ENCODE results near the gene VRTN. TPM values are rescaled to one million over a fixed set of nuclear protein-coding genes. Genes with fewer than 3 reads are reported as not detected.

Gene VRTN
- total RNA-seq, 1 donor from 2014 or later: not detected

- no peaks in the 10 kb centered on the region for H3K9me3 Mint-ChIP-seq
- no peaks in the 10 kb centered on the region for H3K27me3 Mint-ChIP-seq
- ChIA-PET POLR2A (no interaction called here), CTCF (no interaction called here)
- intact Hi-C loops (cut with micrococcal nuclease): no loop called here
- no peak for TF ChIP-seq CTCF (IDR thresholded peaks at IDR 0.05)
- ATAC-seq (ENCODE audit: low read depth) (no peak), DNase-seq (no peak)
- no peak overlapping the region for H3K27ac Mint-ChIP-seq
- H3K4me3 Mint-ChIP-seq: no peak overlapping the region
- H3K36me3 Mint-ChIP-seq (ENCODE audit: low read depth): no peaks in the 10 kb centered on the region
- peaks cover 3% of the 10 kb centered on the region for H3K4me1 Mint-ChIP-seq
Observed at GRCh38 chr14:74394549-74394948, 46.3 kb downstream of the VRTN start.

GRCh38 chr14:74395094-74395493 lies 46.8 kb downstream of the VRTN start:
- DNase-seq (no peak), ATAC-seq (ENCODE audit: low read depth) (no peak)
- Mint-ChIP-seq H3K27ac (no peak overlapping the region), H3K27me3 (no peaks in the 10 kb centered on the region), H3K4me1 (peaks cover 8% of the 10 kb centered on the region), H3K9me3 (no peaks in the 10 kb centered on the region), H3K36me3 (ENCODE audit: low read depth) (no peaks in the 10 kb centered on the region), H3K4me3 (no peak overlapping the region)
- ChIA-PET CTCF (no interaction called here), POLR2A (no interaction called here)
- TF ChIP-seq CTCF (IDR thresholded peaks at IDR 0.05): no peak
- intact Hi-C loops (cut with micrococcal nuclease): no loop called here

- no peak for DNase-seq
- intact Hi-C loops (cut with micrococcal nuclease): loop anchor here (5.0 kb wide), 2 partner anchors 212 to 542 kb away; partner anchors contain the start of gene LTBP2
Observed at GRCh38 chr14:74400031-74400685, 51.9 kb downstream of the VRTN start.

DNA sequence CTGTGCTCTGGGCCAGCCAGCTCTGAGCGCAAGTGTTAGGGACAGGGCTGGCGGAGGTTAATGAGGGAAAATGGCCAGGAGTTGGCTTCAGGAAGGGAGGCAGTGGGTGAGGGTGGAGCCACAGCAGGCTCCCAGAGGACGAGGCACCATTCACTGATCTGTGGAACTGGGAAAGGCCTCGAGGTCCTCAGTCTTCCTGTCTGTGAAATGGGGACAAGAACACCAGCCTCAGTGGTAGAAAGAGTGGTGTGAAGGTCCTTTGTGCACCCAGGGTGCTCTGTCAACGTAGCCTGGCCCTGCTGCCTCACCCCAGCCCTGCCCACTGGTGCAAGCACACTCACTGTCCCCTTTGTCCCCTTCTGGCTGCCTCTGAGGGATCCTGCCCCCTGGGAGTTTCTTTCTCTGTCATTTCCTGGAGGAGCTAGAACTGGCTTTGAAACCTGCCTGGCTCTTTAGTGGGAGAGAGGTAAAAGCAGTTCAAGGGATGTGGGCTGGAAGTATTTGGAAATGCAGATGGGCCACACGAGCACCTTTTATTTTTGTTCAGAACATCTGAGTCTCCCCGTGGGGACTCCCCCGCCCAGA lies 52.7 kb downstream of the VRTN start:
- ChIA-PET CTCF (interaction anchor here (1.5 kb wide), 1 partner anchor 37 kb away, joined by 5 read pairs; no protein-coding TSS in a partner anchor), POLR2A (interaction anchor here (0.7 to 2.7 kb wide), 6 partner anchors 24 to 1343 kb away, joined by 3 to 18 read pairs (median 3); partner anchors contain the start of genes ISCA2, NPC2, RBM25 and YLPM1)
- Mint-ChIP-seq H3K27ac (peak overlapping the region; percentile 98), H3K36me3 (ENCODE audit: low read depth) (no peaks in the 10 kb centered on the region), H3K4me1 (peaks cover 54% of the 10 kb centered on the region), H3K9me3 (no peaks in the 10 kb centered on the region), H3K4me3 (peak overlapping the region; percentile 87), H3K27me3 (no peaks in the 10 kb centered on the region)
- intact Hi-C loops (cut with micrococcal nuclease): loop anchor here (1.0 to 5.0 kb wide), 5 partner anchors 39 to 541 kb away; partner anchors contain the start of genes ALDH6A1, ISCA2, LIN52 and LTBP2
- no peak for TF ChIP-seq CTCF (IDR thresholded peaks at IDR 0.05)
- ATAC-seq (ENCODE audit: low read depth) (peak; percentile 3), DNase-seq (no peak)

More at GRCh38 chr14:74400031-74400685, 51.9 kb downstream of the VRTN start:
- Mint-ChIP-seq H3K27me3 (no peaks in the 10 kb centered on the region), H3K4me3 (peak overlapping the region; percentile 37), H3K36me3 (ENCODE audit: low read depth) (no peaks in the 10 kb centered on the region), H3K4me1 (peaks cover 54% of the 10 kb centered on the region), H3K27ac (peak overlapping the region; percentile 98), H3K9me3 (no peaks in the 10 kb centered on the region)
- no peak for ATAC-seq (ENCODE audit: low read depth)
- POLR2A ChIA-PET: no interaction called here
- no peak for TF ChIP-seq CTCF (IDR thresholded peaks at IDR 0.05)
- CTCF ChIA-PET: no interaction called here

Measured in activated B cell treated with CpG ODN at 0.5 μM for 24 hours (primary cell).